ENCODE measurements around the gene NEK5. TPM values are rescaled to one million over a fixed set of nuclear protein-coding genes. Genes with fewer than 3 reads are reported as not detected.

The NEK5 gene
- total RNA-seq, 6 donors from 2014 or later, result 0.23 to 30.2 (median 2.4) TPM

DNA sequence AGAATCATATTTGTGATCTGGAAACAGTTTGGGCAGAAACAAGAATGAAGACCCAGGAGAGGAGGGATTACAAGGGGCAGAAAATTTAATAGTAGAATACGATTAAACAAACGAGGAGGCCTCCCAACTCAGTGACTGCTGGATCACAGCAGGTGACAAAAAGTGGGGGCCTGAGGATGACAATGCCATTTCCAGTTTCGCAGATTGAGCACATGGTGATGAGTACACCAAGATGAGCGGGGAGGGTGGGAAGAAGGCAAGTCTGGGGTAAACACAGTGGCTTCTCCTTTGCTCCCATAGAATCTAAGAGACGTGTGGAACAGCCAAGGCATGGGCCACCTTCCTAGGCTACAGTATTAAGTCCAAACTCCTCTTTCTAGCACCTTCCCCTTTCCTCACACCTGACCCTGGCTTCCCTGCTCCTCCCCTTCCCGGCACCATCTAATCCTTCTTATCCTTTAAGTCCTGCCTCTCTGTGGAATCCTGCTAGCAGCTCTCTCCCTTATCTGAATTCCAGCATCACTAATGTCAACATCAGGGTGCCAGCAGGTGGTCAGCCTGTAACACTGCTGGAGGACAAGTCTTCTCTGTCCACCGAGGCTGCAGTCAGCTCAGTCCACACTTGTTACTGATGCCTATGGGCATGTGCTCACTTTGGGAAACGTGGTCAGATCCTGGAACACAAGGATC, 131.1 kb downstream of the NEK5 start:
- no peaks in the 10 kb centered on the region for H3K9me3 ChIP-seq

DNA sequence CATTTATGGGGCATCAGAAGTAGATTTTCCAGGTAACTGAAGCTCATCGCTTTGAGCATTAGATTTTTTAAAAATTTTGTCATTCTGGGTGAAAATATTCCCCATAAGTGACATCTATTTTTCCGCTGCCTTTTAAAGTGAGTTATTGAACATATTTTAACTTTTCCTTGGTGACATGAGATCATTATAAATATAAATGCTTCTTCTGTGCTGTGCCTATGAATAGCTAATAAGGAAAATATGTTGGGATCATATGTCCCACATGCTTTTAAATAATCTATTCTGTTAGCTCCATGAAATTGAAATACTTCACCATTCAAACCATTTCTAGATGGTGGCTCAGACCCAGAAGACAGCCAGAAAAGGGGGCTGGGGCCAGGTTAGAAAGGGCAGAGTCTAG, 131.7 kb downstream of the NEK5 start:
- no peak overlapping the region for H3K27ac ChIP-seq
- DNase-seq, result no peak
- peaks cover 12 to 33% (median 23%) of the 10 kb centered on the region in 4 donors for H3K4me1 ChIP-seq
- H3K4me3 ChIP-seq, result no peak overlapping the region
- no peak for ATAC-seq (ENCODE audit: low FRiP score in 2 of 2)
- H3K9me3 ChIP-seq, result no peaks in the 10 kb centered on the region
- H3K36me3 ChIP-seq, result no peaks in the 10 kb centered on the region
- TF ChIP-seq, protein P1, sequence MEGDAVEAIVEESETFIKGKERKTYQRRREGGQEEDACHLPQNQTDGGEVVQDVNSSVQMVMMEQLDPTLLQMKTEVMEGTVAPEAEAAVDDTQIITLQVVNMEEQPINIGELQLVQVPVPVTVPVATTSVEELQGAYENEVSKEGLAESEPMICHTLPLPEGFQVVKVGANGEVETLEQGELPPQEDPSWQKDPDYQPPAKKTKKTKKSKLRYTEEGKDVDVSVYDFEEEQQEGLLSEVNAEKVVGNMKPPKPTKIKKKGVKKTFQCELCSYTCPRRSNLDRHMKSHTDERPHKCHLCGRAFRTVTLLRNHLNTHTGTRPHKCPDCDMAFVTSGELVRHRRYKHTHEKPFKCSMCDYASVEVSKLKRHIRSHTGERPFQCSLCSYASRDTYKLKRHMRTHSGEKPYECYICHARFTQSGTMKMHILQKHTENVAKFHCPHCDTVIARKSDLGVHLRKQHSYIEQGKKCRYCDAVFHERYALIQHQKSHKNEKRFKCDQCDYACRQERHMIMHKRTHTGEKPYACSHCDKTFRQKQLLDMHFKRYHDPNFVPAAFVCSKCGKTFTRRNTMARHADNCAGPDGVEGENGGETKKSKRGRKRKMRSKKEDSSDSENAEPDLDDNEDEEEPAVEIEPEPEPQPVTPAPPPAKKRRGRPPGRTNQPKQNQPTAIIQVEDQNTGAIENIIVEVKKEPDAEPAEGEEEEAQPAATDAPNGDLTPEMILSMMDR (IDR thresholded peaks at IDR 0.05), result no peak
- no peak for TF ChIP-seq EP300 (IDR thresholded peaks at IDR 0.05)
- TF ChIP-seq POLR2AphosphoS5 (IDR thresholded peaks at IDR 0.05), result no peak
- no peak for TF ChIP-seq POLR2A (IDR thresholded peaks at IDR 0.05)
- H3K27me3 ChIP-seq, result no peaks in the 10 kb centered on the region
- 93 to 98% methylated on average over 2 of the region's 2 CpGs for WGBS, 2 donors

More for the DNA sequence above, 131.1 kb downstream of the NEK5 start:
- Histone ChIP-seq H3K27me3 (no peaks in the 10 kb centered on the region), H3K27ac (no peak overlapping the region), H3K4me3 (no peak overlapping the region), H3K4me1 (peaks cover 12 to 33% (median 23%) of the 10 kb centered on the region in 4 donors), H3K36me3 (no peaks in the 10 kb centered on the region)
- ATAC-seq (ENCODE audit: low FRiP score in 2 of 2) (no peak), DNase-seq (no peak)
- TF ChIP-seq EP300 (IDR thresholded peaks at IDR 0.05) (no peak), POLR2AphosphoS5 (IDR thresholded peaks at IDR 0.05) (no peak), POLR2A (IDR thresholded peaks at IDR 0.05) (no peak)
- TF ChIP-seq, protein P1 (IDR thresholded peaks at IDR 0.05), result no peak
- WGBS, 2 donors, result 74 to 81% methylated on average over 8 of the region's 8 CpGs

DNA sequence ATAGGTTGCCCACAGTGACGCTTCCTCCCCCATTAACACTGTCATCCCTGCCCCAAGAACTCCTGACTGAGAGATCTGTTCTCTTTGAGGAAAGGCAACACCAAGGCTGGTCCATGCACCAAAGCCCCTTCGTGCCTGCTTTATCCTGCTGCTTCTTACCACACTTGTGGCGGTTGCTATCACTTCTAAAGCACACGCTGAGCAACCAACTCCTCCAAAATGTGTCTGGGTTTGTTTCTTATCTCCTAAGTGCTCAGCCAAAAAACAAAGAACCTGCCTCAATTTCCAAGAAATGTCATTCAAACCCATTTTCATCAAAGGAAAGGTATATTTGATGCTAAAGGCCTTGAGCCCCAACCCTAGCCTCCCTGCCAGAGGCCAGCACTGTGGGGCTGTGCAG, 132.2 kb downstream of the NEK5 start:
- 89 to 93% methylated on average over 4 of the region's 4 CpGs for WGBS, 2 donors
- Histone ChIP-seq H3K9me3 (no peaks in the 10 kb centered on the region), H3K4me1 (peaks cover 12 to 33% (median 23%) of the 10 kb centered on the region in 4 donors), H3K36me3 (no peaks in the 10 kb centered on the region), H3K27me3 (no peaks in the 10 kb centered on the region), H3K4me3 (no peak overlapping the region), H3K27ac (peak overlapping the region in 1 of 4 donors; percentile 69)
- ATAC-seq (ENCODE audit: low FRiP score in 2 of 2) (no peak), DNase-seq (no peak)
- TF ChIP-seq, protein P1 (IDR thresholded peaks at IDR 0.05), result no peak
- TF ChIP-seq EP300 (IDR thresholded peaks at IDR 0.05) (no peak), POLR2A (IDR thresholded peaks at IDR 0.05) (no peak), POLR2AphosphoS5 (IDR thresholded peaks at IDR 0.05) (no peak)

DNA sequence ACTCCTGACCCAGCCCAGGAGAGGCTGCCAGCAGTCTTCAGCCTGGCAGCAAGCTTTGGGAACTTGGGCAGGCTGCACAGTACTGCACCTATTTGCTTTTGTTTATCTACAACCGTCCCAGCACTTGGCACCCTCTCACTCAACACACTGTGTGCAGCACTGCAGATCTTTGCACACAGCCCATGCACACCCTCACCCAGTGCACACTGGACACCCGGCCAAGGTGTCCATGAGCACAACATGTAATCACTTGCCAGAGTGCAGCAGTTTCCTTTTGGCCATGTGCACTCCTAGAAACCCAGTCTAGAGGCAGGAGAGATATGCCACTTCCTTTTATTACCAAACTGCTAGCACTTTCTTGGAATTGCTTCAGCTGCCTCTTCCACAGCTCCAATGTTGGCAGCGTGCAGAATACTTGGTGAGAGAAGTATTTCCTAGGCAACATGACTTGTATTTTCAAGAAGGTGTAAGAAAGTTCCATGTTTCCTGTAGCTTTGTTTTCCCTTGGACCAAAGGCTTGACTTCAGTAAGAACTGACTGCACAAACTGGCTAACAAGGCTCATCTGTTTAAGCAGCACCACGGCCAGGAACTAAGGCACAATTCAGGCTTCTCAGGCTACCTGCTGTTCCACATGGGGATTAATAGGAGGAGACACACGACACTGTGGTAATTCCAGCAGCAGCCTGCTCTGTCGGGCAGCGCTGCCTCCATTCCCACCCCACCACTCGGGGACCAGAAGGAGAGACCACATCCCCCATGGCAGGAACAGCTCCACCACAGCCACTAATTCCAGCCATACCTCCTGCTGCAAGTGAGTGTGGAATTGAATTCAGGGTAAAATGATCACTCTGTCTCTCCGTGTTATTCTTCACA, 133.0 kb downstream of the NEK5 start:
- Histone ChIP-seq H3K4me1 (peaks cover 12 to 33% (median 23%) of the 10 kb centered on the region in 4 donors), H3K27ac (peak overlapping the region; percentile 5 to 69 (median 38)), H3K9me3 (no peaks in the 10 kb centered on the region), H3K27me3 (no peaks in the 10 kb centered on the region), H3K36me3 (no peaks in the 10 kb centered on the region), H3K4me3 (peak overlapping the region in 1 of 4 donors; percentile 6)
- TF ChIP-seq, protein P1 (IDR thresholded peaks at IDR 0.05), result no peak
- TF ChIP-seq POLR2AphosphoS5 (IDR thresholded peaks at IDR 0.05) (no peak), POLR2A (IDR thresholded peaks at IDR 0.05) (no peak), EP300 (IDR thresholded peaks at IDR 0.05) (no peak)
- WGBS, 2 donors, result 30 to 35% methylated on average over 8 to 9 of the region's 9 CpGs
- ATAC-seq (ENCODE audit: low FRiP score in 2 of 2), result peak; percentile 60 to 66
- peak in 1 of 2 donors; percentile 32 for DNase-seq

Data from upper lobe of left lung (tissue), 6 donors.